NK-92 treated with Interleukin-12 subunit alpha and Interleukin-12 subunit beta, amount 100 ng/mL, for 24 hours (cell line): Measurements from ENCODE around the gene COG7.
"Not testable (repeated sequence)": the region's sequence is repeated elsewhere in the genome, so short reads cannot be mapped to it uniquely, and the experiment has no call there.

Experiments used
- DNase-seq: peaks from one replicate; lab custom pipeline; 2025; lab: John Stamatoyannopoulos, UW

The COG7 gene

DNA sequence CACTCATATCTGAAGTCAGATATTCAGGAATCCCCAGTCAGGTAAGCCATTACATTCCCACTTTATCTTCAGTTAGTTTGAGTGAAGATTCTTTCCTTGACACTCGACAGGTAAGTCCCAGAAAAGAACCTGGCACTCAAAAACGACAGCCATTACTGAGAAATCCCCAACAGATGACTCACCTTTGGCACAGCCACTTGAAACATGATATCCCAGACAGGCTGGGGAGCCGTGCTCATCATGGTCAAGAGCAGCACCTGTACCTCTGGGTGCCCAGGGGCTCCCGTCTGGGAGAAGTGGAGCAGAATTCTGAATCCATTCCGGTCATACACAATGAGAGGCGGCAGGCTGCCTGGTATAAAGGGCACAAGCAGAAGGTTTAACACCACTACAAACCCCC is 16.8 kb upstream of the COG7 start:
- DNase-seq = no peak

DNA sequence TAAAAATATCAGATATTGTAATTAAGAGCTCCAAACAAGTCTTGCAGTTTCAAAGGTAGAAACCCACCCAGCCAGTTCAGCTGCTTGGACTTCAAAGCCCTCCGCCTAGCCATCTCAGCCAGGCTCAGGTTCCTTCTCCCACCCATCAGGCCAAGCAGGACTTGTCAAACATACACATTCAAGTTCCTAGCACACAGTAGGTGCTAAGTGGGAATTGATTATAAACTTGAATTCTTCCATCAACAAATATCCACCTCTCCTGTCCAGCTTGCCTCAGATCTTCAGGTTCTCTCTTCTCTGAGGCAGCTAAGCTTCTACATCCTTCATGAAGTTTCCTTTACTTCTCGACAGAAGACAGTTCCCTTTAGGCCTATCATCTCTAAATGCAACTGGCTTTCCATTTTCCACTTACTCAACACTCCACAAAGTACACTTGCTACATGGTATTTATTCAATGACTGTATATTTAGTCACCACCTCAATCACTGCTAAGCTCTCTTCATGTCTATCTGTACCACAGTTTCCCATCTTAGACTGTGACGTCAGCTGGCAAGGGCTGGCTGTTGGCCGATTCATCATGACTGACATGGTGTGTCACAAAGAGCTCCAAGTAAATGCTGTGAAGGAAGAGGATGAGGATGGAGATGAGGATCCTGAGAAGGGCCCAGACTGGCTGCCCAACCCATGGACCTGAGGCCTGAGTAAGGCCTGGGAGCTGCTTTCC is 13.3 kb upstream of the COG7 start:
- no peak for DNase-seq

GRCh38 chr16:23465179-23465578 is 12.2 kb upstream of the COG7 start:
- DNase-seq = no peak

DNA sequence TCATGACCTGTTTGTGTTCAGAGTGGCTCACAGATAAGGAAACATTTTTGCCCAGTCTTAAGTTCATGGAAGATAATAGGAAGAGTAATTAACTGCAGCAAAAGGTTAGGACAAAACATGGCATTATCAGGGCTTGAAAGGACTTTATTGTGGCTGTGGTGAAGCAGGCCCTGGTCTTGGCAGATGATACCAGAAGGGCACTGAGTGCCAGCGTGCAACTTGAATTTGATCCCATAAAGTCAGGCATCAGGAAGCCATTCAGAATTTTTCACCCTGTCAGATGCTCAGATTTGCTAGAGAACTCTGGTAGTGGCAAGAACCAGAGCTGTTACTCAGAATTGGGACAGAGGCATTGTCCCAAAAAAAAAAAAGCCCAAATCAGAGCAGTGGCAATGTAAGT is 11.2 kb upstream of the COG7 start:
- DNase-seq = no peak

DNA sequence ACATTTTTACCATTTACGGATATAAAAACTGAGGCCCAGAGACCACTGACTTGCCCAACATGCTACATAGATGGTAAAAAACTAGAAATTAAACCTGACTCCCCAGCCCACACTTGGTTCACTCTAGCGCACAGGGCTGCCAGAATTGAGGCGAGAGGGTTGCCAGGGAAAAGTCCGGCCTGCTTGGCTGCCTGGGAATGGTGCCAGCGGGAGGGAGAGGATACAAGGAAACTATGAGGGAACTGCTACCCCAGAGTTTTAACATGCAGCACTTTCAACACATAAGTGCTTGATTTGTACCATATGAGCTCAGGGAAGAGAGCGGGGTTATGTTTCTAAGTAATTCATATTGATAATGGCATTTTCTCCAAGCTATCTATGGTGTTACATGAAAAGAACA is 10.0 kb upstream of the COG7 start:
- DNase-seq = not testable (repeated sequence)

DNA sequence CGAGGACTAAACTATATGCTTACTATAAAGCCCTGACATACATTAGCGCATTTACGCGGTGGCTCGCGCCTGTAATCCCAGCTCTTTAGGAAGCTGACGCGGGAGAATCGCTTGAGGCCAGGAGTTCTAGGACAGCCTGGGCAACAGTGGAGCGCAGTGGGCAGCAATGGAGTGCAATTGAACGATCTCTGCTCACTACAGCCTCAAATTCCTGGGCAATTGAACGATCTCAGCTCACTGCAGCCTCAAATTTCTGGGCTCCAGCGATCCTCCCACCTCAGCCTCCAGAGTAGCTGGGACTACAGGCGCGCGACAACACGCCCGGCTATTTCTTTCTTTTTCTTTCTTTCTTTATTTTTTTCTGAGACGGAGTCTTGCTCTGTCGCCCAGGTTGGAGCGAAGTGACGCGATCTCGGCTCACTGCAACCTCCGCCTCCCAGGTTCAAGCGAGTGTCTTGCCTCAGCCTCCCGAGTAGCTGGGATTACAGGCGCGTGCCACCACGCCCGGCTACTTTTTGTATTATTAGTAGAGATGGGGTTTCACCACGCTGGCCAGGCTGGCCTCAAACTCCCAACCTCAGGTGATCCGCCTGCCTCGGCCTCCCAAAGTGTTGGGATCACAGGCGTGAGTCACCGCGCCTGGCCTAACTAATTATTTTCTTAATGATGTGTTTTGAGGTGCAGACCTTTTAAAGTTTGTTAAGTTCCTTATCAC is 506 bp upstream of the COG7 start:
- DNase-seq = no peak

GRCh38 chr16:23452221-23452571 is 793 bp downstream of the COG7 start:
- DNase-seq = no peak

DNA sequence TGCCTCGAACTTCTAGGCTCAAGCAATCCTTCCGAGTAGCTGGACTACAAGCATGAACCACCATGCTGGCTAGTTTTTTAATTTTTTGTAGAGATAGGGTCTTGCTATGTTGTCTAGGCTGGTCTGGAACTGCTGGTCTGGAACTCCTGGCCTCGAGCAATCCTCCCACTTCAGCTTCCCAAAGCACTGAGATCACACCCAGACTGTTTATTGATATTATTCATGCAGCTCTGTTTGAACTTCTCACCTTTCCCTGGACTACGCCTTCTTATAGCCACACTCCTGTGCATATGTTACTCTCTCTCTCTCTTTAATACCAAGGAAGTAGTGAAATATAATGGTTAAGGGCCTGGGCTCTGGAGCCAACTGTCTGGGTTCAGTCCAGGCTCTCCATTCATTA is 4.6 kb downstream of the COG7 start:
- DNase-seq = no peak

- DNase-seq = not testable (repeated sequence)
Measured at GRCh38 chr16:23437542-23437941, 15.4 kb downstream of the COG7 start.

DNA sequence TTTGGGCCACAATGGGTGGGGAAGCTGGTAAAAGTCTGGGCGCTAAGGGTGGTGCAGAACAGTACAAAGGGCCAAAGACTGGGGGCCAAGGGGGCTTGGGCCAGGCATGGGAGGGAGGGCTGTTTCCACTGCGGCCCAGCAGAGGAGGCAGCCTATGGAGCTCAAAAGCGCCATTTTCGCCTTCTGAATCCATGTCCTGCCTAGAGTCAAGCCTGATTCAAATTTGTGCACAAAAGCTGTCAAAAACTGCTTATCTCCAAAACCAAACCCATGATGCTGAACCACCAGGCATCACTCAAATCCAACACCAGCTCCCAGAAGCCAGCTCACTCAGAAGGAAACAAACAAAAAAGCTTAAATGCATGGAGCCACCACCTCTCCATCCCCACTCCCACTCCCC is 16.0 kb downstream of the COG7 start:
- no peak for DNase-seq

- peak; percentile 52 for DNase-seq
Measured at GRCh38 chr16:23435500-23435899, 17.5 kb downstream of the COG7 start.

- no peak for DNase-seq
Measured at GRCh38 chr16:23434380-23434779, 18.6 kb downstream of the COG7 start.

- no peak for DNase-seq
Measured at GRCh38 chr16:23433261-23433920, 19.6 kb downstream of the COG7 start.

DNA sequence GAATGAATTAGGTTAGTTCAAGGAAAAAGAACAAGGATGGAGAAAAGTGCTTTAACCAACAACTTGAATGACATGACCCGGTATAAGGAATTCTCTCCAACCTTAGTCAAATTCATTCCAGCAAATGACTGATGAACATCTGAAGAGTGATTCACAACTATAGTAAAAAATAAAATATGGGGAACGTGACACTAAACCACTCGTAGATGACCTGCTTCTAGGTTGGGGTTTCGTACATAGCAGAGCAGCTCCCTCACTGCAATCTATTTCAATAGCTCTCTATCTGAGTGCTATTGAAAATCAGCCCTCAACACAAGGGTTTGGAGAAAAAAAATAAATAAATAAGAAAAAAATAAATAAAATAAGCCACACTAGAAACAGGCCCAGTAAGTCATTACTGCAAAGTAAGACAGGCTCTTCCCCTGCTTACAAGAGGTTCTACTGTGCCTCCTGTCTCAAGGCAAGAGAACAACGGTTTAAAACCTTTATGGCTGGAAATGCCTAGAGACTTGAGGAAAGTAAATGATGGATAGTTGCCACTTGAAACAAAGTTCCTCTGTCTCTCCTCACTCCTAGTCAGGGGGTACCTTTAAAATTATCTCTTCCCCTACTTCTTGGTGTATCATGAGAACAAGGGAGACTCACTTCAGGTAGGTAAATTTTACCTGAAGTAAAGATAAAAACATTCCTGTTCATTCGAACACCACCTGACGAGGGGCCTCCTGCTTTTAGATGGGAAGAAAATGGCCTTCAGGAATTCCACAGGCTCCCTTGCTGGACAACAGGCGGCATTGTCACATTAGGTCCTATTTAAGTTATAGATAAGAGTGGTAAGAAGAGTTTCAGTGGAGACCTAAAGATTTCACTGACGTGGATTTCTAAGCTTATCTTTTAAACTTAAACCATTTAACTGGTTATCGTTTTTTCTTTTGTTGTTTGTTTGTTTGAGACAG is 20.5 kb downstream of the COG7 start:
- no peak for DNase-seq

GRCh38 chr16:23428351-23428750 is 24.6 kb downstream of the COG7 start:
- DNase-seq = no peak

- DNase-seq = no peak
Measured at GRCh38 chr16:23424292-23424958, 28.6 kb downstream of the COG7 start.

DNA sequence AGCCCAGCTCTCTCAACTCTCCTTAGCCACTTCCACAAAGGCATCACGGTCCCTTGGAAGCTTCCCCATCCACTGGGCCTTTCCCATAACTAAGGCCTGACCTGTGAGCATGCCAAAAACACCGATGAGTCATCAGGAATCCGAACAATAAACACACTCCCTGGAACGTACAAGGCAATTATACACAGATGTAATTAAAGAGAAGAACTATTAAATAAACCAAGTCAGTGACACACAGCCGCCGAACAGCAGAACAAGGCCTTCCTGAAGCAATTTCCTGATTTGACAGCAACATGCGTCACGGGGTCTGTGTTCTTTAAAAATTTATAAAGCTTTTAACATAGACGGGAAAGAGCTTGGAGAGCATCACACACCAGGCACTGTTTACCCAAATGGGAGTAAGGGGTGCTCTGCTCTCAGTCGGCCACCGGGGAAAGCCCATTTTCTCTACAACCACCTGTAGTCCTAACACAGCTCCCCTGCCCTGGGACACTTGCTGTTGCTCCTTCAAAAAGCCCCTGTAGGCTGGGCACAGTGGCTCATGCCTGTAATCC is 29.4 kb downstream of the COG7 start:
- no peak for DNase-seq

DNA sequence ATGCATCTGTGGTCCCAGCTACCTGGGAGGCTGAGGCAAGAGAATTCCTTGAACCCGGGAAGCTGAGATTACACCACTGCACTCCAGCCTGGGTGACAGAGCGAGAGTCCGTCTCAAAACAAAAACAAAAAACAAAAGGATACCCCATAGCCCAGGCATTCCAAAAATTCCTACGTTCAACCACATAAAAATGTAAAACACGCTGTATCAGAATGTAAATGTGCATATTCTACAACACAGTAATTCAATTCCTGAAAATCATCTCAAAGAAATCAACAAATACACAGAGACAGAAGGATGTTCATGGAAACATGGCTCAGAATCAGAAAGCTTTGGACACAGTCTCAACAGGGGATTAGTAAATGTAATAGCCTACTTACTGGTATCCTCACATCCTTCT is 33.0 kb downstream of the COG7 start:
- no peak for DNase-seq

- no peak for DNase-seq
Measured at GRCh38 chr16:23416816-23417215, 36.2 kb downstream of the COG7 start.

GRCh38 chr16:23414731-23415130 is 38.3 kb downstream of the COG7 start:
- no peak for DNase-seq

DNA sequence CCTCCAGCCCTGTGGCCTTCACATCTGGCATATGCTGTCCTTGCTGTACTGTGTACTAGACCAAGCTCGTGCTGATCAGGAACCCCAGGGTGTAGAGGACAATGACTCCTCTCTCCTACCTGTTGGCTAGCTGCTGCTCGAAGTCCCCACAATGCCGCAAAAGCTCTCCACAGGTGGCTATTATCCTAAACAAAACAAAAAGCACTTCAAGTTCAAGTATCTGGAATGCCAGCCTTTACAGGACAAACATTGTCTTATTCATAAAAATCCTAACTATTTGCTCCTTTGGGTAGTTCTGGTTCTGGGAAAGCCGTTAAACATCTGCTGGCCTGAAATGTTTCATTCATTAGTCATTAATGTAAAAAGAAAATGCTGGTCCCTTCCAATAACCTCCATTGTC is 42.8 kb downstream of the COG7 start:
- no peak for DNase-seq
